B cell (primary cell): ENCODE measurements around the gene CDHR2. TPM values are rescaled to one million over a fixed set of nuclear protein-coding genes. Genes with fewer than 3 reads are reported as not detected.

Source experiments
- ATAC-seq: fragments of 200-7000 bp; cut with Tn5 transposase; one replicate; pipeline ENCODE4 v1.10.0; 2021; ENCODE audit warnings: low read depth, mild to moderate bottlenecking, moderate number of reproducible peaks, moderate library complexity
- CTCF ChIA-PET: fragments of 350-600 bp; sonication (Branson Sonifier 250); formaldehyde crosslinking; loops from one replicate; lab custom pipeline; 2021; ENCODE audit warnings: antibody characterized with exemption, inconsistent platforms; lab: Charles Lee
- POLR2A ChIA-PET: fragments of 350-600 bp; sonication (Branson Sonifier 250); formaldehyde crosslinking; loops from one replicate; lab custom pipeline; 2021; ENCODE audit warnings: antibody characterized with exemption; lab: Charles Lee
- DNase-seq: peaks from one replicate; pipeline ENCODE4 v3.0.0; 2013
- H2AFZ ChIP-seq: 2 replicates; pipeline ENCODE4 v1.6.1; 2012; ENCODE audit warnings: mild to moderate bottlenecking, low read depth, low read length; ENCODE audit not compliant: insufficient read depth, poor library complexity, severe bottlenecking
- H3K27ac ChIP-seq, 2 donors: 1 replicate in 1 of 2; 2 replicates in 1 of 2; pipeline ENCODE4 v1.5.1; 2012 to 2013; ENCODE audit warnings: low read length in 2 of 2, mild to moderate bottlenecking in 2 of 2, moderate library complexity in 1 of 2
- H3K27me3 ChIP-seq, 4 experiments: fragments of 200-600 bp in 1 of 4; sonication (generic) in 1 of 4; replicated peaks in 1 of 4; 1 replicate in 2 of 4; 2 replicates in 2 of 4; pipeline versions ENCODE4 v1.6.1 to v1.7.0; 2013 to 2016; ENCODE audit warnings: low read length in 3 of 4, mild to moderate bottlenecking in 2 of 4, mixed read lengths in 1 of 4, moderate library complexity in 1 of 4; ENCODE audit not compliant: insufficient read depth in 4 of 4, control insufficient read depth in 3 of 4; ENCODE audit errors: control extremely low read depth in 1 of 4
- H3K36me3 ChIP-seq, 2 experiments: replicated peaks in 1 of 2; 1 replicate in 1 of 2; 2 replicates in 1 of 2; pipeline versions ENCODE4 v1.6.1 to v1.7.1; 2013; ENCODE audit warnings: low read length in 1 of 2; ENCODE audit not compliant: insufficient read depth in 2 of 2, control insufficient read depth in 1 of 2; ENCODE audit errors: control extremely low read depth in 1 of 2, extremely low read depth in 1 of 2
- H3K4me1 ChIP-seq, 2 donors: fragments of 200-600 bp in 1 of 2; sonication (generic) in 1 of 2; 1 replicate in 1 of 2; 2 replicates in 1 of 2; pipeline versions ENCODE4 v1.5.1 to v1.6.1; 2013 to 2017; ENCODE audit warnings: low read length in 2 of 2; ENCODE audit not compliant: control insufficient read depth in 2 of 2, insufficient read depth in 2 of 2
- H3K4me2 ChIP-seq: replicated peaks from 2 replicates; pipeline ENCODE3; 2012; ENCODE audit warnings: mild to moderate bottlenecking, low read depth, low read length; ENCODE audit not compliant: poor library complexity, severe bottlenecking
- H3K4me3 ChIP-seq, 5 experiments: fragments of 200-600 bp in 1 of 5; sonication (generic) in 1 of 5; 1 replicate in 3 of 5; 2 replicates in 2 of 5; pipeline versions ENCODE4 v1.5.1 to v1.7.0; 2011 to 2016; ENCODE audit warnings: low read length in 4 of 5, mild to moderate bottlenecking in 4 of 5, low read depth in 2 of 5, control low read depth in 1 of 5, moderate library complexity in 1 of 5; ENCODE audit not compliant: insufficient read depth in 1 of 5; ENCODE audit errors: control extremely low read depth in 1 of 5, extremely low read depth in 1 of 5
- H3K79me2 ChIP-seq: fragments of 200-600 bp; sonication (generic); one replicate; pipeline ENCODE4 v1.6.0; 2016; ENCODE audit warnings: low read length; ENCODE audit not compliant: control insufficient read depth, insufficient read depth
- H3K9ac ChIP-seq: fragments of 200-600 bp; sonication (generic); 2 replicates; pipeline ENCODE4 v1.6.1; 2017; ENCODE audit warnings: mild to moderate bottlenecking, low read length, moderate library complexity
- H3K9me3 ChIP-seq, 3 donors: one replicate each; pipeline versions ENCODE4 v1.6.1 to v1.7.1; 2013; ENCODE audit warnings: low read length in 2 of 3; ENCODE audit not compliant: control insufficient read depth in 2 of 3, insufficient read depth in 1 of 3; ENCODE audit errors: control extremely low read depth in 1 of 3
- H4K20me1 ChIP-seq: 2 replicates; pipeline ENCODE4 v1.6.0; 2012; ENCODE audit warnings: mild to moderate bottlenecking, low read length; ENCODE audit not compliant: insufficient read depth, control insufficient read depth, poor library complexity, severe bottlenecking
- H3K27ac Mint-ChIP-seq: one replicate; pipeline ENCODE4 v1.8.0; 2021; ENCODE audit warnings: mixed read lengths
- H3K27me3 Mint-ChIP-seq: one replicate; pipeline ENCODE4 v1.8.0; 2021; ENCODE audit warnings: mixed read lengths
- H3K4me1 Mint-ChIP-seq: one replicate; pipeline ENCODE4 v1.8.0; 2021; ENCODE audit warnings: mixed read lengths
- H3K4me3 Mint-ChIP-seq: one replicate; pipeline ENCODE4 v1.8.0; 2021; ENCODE audit warnings: mixed read lengths
- H3K9me3 Mint-ChIP-seq: one replicate; pipeline ENCODE4 v1.8.0; 2022; ENCODE audit warnings: mixed read lengths; ENCODE audit not compliant: insufficient read depth
- CTCF ChIP-seq: fragments of 200-600 bp; IDR thresholded peaks from one replicate; pipeline ENCODE4 v1.8.0; 2022; ENCODE audit warnings: antibody characterized with exemption, mild to moderate bottlenecking
- EZH2 ChIP-seq: IDR thresholded peaks from 2 replicates; pipeline ENCODE4 v1.6.1; 2012; ENCODE audit warnings: borderline replicate concordance, low read depth, mild to moderate bottlenecking, moderate library complexity, low read length; ENCODE audit not compliant: insufficient read depth, poor library complexity, severe bottlenecking
- WGBS: methylation state at CpG from one replicate; pipeline ENCODE4 v1.1.5; 2013; ENCODE audit warnings: missing lambda C conversion rate; ENCODE audit not compliant: insufficient coverage; 5-methylcytosine and 5-hydroxymethylcytosine counted together
- intact Hi-C: fragments of 100-400 bp; cut with micrococcal nuclease; formaldehyde crosslinking; loops from one replicate; pipeline ENCODE4 v1.10.0; 2022
- polyA plus RNA-seq: library from polyadenylated mRNA; depleted of rRNA; stranded (reverse); fragments of >200 nt; gene quantifications from 2 replicates; pipeline ENCODE4 v1.2.3, GENCODE V29; 2012
- total RNA-seq, 2 donors: library from RNA; stranded (reverse); fragments of 120-200 nt in 1 of 2; gene quantifications; 1 replicate in 1 of 2; 2 replicates in 1 of 2; pipeline versions ENCODE4 v1.2.3 to v1.2.4, GENCODE V29; 2013 to 2022

The CDHR2 gene
- total and polyA plus RNA-seq, 2 donors (not counting 1 experiment from before 2014, with no cell fraction given): 0.25 to 1.7 TPM

DNA sequence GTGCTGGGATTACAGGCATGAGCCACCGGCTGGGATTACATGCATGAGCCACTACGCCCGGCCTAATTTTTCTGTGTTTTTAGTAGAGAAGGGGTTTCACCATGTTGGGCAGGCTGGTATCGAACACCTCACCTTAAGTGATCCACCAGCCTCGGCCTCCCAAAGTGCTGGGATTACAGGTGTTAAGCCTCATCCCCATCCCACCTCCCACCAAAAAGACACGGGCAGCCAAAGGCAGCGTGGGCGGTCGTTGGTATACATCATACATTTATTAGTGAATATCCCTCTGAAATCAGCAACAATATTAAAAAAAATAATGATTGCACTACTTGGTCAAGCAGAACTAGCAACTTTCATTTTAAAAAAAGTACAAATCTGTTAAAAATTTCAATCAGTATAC lies 22.7 kb upstream of the CDHR2 start:
- H3K27ac Mint-ChIP-seq: peak overlapping the region; percentile 59
- Histone ChIP-seq H2AFZ (no peak overlapping the region), H4K20me1 (peaks cover 40% of the 10 kb centered on the region), H3K4me3 (no peak overlapping the region), H3K9ac (no peak overlapping the region), H3K27me3 (no peaks in the 10 kb centered on the region), H3K4me2 (no peak overlapping the region), H3K4me1 (peaks cover 23 to 28% of the 10 kb centered on the region in 2 donors), H3K9me3 (no peaks in the 10 kb centered on the region), H3K27ac (no peak overlapping the region), H3K36me3 (peaks cover 0 to 39% of the 10 kb centered on the region in 2 experiments), H3K79me2 (peaks cover 7% of the 10 kb centered on the region)
- no peak for ATAC-seq
- 100% methylated on average over 2 of the region's 9 CpGs for WGBS
- ChIA-PET POLR2A (no interaction called here), CTCF (no interaction called here)
- no peak for TF ChIP-seq EZH2
- no peak for TF ChIP-seq CTCF
- no peak for DNase-seq
- peaks cover 39% of the 10 kb centered on the region for H3K4me1 Mint-ChIP-seq
- no peak overlapping the region for H3K4me3 Mint-ChIP-seq
- intact Hi-C loops: no loop called here
- H3K27me3 Mint-ChIP-seq: no peaks in the 10 kb centered on the region
- H3K9me3 Mint-ChIP-seq: no peaks in the 10 kb centered on the region

- Histone ChIP-seq H3K36me3 (peaks cover 0 to 50% of the 10 kb centered on the region in 2 experiments), H4K20me1 (peaks cover 50% of the 10 kb centered on the region), H3K4me3 (no peak overlapping the region), H3K79me2 (peaks cover 17% of the 10 kb centered on the region), H3K4me1 (peaks cover 34 to 39% of the 10 kb centered on the region in 2 donors), H3K4me2 (no peak overlapping the region), H3K27me3 (no peaks in the 10 kb centered on the region), H3K9me3 (no peaks in the 10 kb centered on the region), H2AFZ (no peak overlapping the region), H3K9ac (no peak overlapping the region), H3K27ac (no peak overlapping the region)
- intact Hi-C loops: no loop called here
- ChIA-PET POLR2A (interaction anchor here (1.2 to 2.3 kb wide), 2 partner anchors 9 to 10 kb away, joined by 3 to 7 read pairs; no protein-coding TSS in a partner anchor), CTCF (no interaction called here)
- DNase-seq: no peak
- H3K27me3 Mint-ChIP-seq: no peaks in the 10 kb centered on the region
- ATAC-seq: no peak
- H3K9me3 Mint-ChIP-seq: no peaks in the 10 kb centered on the region
- peak overlapping the region; percentile 79 for H3K27ac Mint-ChIP-seq
- 95% methylated on average over 24 of the region's 34 CpGs for WGBS
- TF ChIP-seq EZH2 (no peak), CTCF (no peak)
- H3K4me1 Mint-ChIP-seq: peaks cover 37% of the 10 kb centered on the region
- H3K4me3 Mint-ChIP-seq: no peak overlapping the region
Measured at GRCh38 chr5:176527246-176528222, 21.6 kb upstream of the CDHR2 start.
